ENCODE results near the gene CPM.

The CPM gene

DNA sequence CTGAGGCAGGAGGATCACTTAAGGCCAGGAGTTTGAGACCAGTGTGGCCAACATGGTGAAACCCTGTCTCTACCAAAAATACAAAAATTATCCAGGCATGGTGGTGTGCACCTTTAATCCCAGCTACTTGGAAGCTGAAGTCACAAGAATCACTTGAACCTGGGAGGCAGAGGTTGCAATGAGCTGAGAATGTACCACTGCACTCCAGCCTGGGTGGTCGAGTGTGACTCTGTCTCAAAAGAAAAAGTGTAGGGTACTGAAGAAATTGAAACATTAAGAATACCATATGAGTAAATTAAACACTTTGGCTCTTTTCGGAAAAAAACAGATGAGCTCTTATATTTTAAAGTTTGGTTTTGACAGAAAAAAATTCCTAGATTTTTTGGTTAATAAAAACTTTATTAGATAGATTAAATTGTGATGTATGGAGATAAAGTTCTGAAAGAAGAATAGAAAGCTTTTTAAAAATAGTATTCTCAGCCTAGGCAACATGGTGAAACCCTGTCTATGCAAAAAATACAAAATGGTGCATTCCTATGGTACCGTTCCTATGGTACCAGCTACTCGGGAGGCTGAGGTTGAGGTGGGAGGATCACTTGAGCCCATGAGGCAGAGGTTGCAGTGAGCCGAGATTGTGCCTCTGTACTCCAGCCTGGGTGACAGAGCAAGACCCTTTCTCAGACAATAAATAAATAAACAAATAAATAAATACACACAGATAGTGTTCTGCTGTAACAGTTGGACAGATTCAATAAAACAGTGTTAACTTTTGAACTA is 104.9 kb downstream of the CPM start:
- Histone ChIP-seq H3F3A (ENCODE audit: insufficient read depth, low read length) (peaks cover 86% of the 10 kb centered on the region), H2AFZ (ENCODE audit: low read length) (no peak overlapping the region), H3K9ac (ENCODE audit: low read length) (no peak overlapping the region), H3K36me3 (replicated peaks; ENCODE audit: insufficient read depth, low read length) (peaks cover 43% of the 10 kb centered on the region), H3K27ac (ENCODE audit: low read length) (no peak overlapping the region), H3K4me1 (ENCODE audit: low read length) (no peaks in the 10 kb centered on the region), H3K4me2 (ENCODE audit: low read depth, low read length) (no peak overlapping the region), H4K20me1 (ENCODE audit: insufficient read depth, low read length) (peaks cover 35% of the 10 kb centered on the region), H3K9me3 (replicated peaks; ENCODE audit: insufficient read depth, low read length) (no peaks in the 10 kb centered on the region), H3K4me3 (ENCODE audit: low read length) (no peak overlapping the region), H3K9me2 (replicated peaks; ENCODE audit: insufficient read depth, low read length) (no peaks in the 10 kb centered on the region), H3K27me3 (replicated peaks; ENCODE audit: insufficient read depth, low read length) (no peaks in the 10 kb centered on the region), H3K79me2 (ENCODE audit: low read length) (peaks cover 94% of the 10 kb centered on the region)
- DNase-seq, result no peak
- TF ChIP-seq EZH2 (optimal IDR thresholded peaks at IDR 0.05; ENCODE audit: low read depth, low read length) (no peak), EZH2phosphoT487 (IDR thresholded peaks at IDR 0.05; ENCODE audit: low read length) (no peak)
- TF ChIP-seq, protein P1, sequence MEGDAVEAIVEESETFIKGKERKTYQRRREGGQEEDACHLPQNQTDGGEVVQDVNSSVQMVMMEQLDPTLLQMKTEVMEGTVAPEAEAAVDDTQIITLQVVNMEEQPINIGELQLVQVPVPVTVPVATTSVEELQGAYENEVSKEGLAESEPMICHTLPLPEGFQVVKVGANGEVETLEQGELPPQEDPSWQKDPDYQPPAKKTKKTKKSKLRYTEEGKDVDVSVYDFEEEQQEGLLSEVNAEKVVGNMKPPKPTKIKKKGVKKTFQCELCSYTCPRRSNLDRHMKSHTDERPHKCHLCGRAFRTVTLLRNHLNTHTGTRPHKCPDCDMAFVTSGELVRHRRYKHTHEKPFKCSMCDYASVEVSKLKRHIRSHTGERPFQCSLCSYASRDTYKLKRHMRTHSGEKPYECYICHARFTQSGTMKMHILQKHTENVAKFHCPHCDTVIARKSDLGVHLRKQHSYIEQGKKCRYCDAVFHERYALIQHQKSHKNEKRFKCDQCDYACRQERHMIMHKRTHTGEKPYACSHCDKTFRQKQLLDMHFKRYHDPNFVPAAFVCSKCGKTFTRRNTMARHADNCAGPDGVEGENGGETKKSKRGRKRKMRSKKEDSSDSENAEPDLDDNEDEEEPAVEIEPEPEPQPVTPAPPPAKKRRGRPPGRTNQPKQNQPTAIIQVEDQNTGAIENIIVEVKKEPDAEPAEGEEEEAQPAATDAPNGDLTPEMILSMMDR (IDR thresholded peaks at IDR 0.05; ENCODE audit: low read length), result no peak

DNA sequence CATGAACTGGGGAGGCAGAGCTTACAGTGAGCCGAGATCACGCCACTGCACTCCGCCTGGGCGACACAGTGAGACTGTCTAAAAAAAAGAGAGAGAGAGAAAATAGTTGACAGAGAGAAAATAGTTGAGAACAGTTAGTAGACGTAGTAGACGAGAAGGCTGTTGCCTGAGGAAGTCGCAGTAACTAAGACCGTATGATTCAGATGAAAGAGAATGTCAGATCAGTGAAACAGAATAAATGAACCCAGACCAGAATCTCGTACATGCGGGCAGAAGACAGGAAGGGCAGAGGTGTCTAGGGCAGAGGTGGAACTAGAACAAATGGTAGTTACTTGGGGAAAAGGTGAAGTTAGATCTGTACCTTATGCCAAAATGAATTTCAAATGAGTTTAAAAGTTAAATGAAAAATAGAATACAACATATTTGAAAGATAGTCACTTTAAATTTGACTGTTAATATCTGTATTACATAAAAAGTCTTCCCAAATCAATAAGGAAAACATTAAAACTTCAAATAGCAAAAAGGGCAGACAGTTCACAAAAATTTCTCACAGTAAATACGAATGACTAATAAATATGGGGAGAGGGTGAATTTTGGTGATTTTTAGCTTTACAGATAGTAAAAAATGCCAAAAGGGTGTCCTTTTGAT is 107.3 kb downstream of the CPM start:
- no peak for DNase-seq
- H3K4me1 ChIP-seq (ENCODE audit: low read length), result no peaks in the 10 kb centered on the region
- H3K27ac ChIP-seq (ENCODE audit: low read length), result no peak overlapping the region
- no peaks in the 10 kb centered on the region for H3K27me3 ChIP-seq (replicated peaks; ENCODE audit: insufficient read depth, low read length)
- peaks cover 89% of the 10 kb centered on the region for H3F3A ChIP-seq (ENCODE audit: insufficient read depth, low read length)
- no peak for TF ChIP-seq EZH2phosphoT487 (IDR thresholded peaks at IDR 0.05; ENCODE audit: low read length)
- TF ChIP-seq, protein P1 (IDR thresholded peaks at IDR 0.05; ENCODE audit: low read length), result no peak
- TF ChIP-seq EZH2 (optimal IDR thresholded peaks at IDR 0.05; ENCODE audit: low read depth, low read length), result no peak
- no peak overlapping the region for H2AFZ ChIP-seq (ENCODE audit: low read length)
- peaks cover 40% of the 10 kb centered on the region for H4K20me1 ChIP-seq (ENCODE audit: insufficient read depth, low read length)
- peaks cover 49% of the 10 kb centered on the region for H3K36me3 ChIP-seq (replicated peaks; ENCODE audit: insufficient read depth, low read length)
- no peaks in the 10 kb centered on the region for H3K9me2 ChIP-seq (replicated peaks; ENCODE audit: insufficient read depth, low read length)
- peaks cover 98% of the 10 kb centered on the region for H3K79me2 ChIP-seq (ENCODE audit: low read length)
- H3K9ac ChIP-seq (ENCODE audit: low read length), result no peak overlapping the region
- H3K4me2 ChIP-seq (ENCODE audit: low read depth, low read length), result no peak overlapping the region
- H3K9me3 ChIP-seq (replicated peaks; ENCODE audit: insufficient read depth, low read length), result no peaks in the 10 kb centered on the region
- H3K4me3 ChIP-seq (ENCODE audit: low read length), result no peak overlapping the region

DNA sequence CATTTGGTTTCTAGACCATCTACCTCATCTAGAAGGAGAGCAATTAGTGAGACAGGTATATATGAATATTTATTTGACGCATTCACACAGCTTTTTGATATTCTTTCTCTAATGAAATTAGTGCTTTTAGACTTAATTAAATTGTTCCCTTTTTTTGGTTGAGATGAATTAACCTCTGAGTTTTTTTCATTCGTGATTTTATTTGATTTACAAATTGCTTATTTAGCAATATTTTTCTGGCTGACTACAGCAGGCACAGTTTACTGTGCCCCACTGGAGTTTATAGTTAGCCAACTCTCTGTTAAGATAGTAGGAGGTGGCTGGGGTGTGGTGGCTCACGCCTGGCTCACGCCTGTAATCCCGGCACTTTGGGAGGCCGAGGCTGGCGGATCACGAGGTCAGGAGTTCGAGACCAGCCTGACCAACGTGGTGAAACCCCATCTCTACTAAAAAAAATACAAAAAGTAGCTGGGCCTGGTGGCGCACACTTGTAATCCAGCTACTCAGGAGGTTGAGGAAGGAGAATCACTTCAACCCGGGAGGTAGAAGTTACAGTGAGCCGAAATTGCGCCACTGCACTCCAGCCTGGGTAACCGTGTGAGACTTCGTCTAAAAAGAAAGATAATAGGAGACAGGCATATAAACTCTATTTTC is 108.2 kb downstream of the CPM start:
- Histone ChIP-seq H3K27ac (ENCODE audit: low read length) (no peak overlapping the region), H3K9me2 (replicated peaks; ENCODE audit: insufficient read depth, low read length) (no peaks in the 10 kb centered on the region), H3K4me1 (ENCODE audit: low read length) (0 out of 2 replicates have a peak, but pooled peaks cover 3% of the 10 kb centered on the region), H3K79me2 (ENCODE audit: low read length) (peaks cover 98% of the 10 kb centered on the region), H4K20me1 (ENCODE audit: insufficient read depth, low read length) (peaks cover 49% of the 10 kb centered on the region), H3F3A (ENCODE audit: insufficient read depth, low read length) (peaks cover 88% of the 10 kb centered on the region), H3K9me3 (replicated peaks; ENCODE audit: insufficient read depth, low read length) (no peaks in the 10 kb centered on the region), H2AFZ (ENCODE audit: low read length) (no peak overlapping the region), H3K27me3 (replicated peaks; ENCODE audit: insufficient read depth, low read length) (no peaks in the 10 kb centered on the region), H3K4me2 (ENCODE audit: low read depth, low read length) (no peak overlapping the region), H3K36me3 (replicated peaks; ENCODE audit: insufficient read depth, low read length) (peaks cover 53% of the 10 kb centered on the region), H3K9ac (ENCODE audit: low read length) (no peak overlapping the region), H3K4me3 (ENCODE audit: low read length) (no peak overlapping the region)
- TF ChIP-seq EZH2phosphoT487 (IDR thresholded peaks at IDR 0.05; ENCODE audit: low read length), result no peak
- TF ChIP-seq, protein P1 (IDR thresholded peaks at IDR 0.05; ENCODE audit: low read length), result no peak
- no peak for TF ChIP-seq EZH2 (optimal IDR thresholded peaks at IDR 0.05; ENCODE audit: low read depth, low read length)
- no peak for DNase-seq

All from MM.1S (cell line).